Activated CD8-positive, alpha-beta memory T cell treated with anti-CD3 and anti-CD28 coated beads for 48 hours (primary cell): ENCODE data around the gene OLA1.

Experiments
- DNase-seq, 3 experiments: peaks; one replicate each; pipeline ENCODE4 v3.0.0-alpha.2; 2020; ENCODE audit warnings: low read depth in 2 of 3, low spot score in 2 of 3

Gene OLA1

GRCh38 chr2:174070281-174070680 lies 178.1 kb downstream of the OLA1 start:
- no peak for DNase-seq

DNA sequence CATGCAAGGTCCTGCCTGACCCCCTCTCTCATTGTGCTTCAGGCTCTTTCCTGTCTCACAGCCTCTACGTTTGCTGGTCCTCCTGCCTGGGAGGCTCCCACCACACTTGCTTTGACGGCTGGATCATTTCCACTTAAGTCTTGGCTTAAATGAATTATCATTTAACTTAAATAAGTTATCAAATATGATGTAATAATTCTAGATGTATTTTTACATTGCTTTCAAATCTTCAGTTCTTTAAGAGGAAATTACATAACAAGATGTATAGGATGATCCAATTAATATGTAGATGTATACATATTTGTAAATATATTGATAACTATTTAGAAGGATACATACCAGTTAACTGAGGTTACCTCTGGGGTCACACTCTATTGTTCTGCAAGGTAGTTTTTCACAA lies 180.5 kb downstream of the OLA1 start:
- no peak for DNase-seq

DNA sequence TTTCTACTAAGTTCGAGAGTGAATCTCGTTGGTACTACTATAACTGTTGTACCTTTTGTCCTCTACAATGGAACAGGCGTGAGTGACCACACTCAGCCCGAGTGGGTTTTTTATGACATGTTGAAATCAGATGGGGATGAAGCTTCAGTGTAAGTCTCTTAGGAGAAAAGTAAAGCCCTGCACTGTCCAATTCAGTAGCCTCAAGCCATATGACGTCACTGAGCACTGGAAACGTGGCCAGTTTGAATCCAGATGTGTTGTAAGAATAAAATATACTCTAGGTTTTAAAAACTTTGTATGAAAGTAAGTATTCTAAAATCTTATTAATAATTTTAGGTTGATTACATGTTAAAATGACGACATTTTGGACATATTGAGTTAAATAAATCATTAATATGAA lies 181.5 kb downstream of the OLA1 start:
- no peak for DNase-seq

DNA sequence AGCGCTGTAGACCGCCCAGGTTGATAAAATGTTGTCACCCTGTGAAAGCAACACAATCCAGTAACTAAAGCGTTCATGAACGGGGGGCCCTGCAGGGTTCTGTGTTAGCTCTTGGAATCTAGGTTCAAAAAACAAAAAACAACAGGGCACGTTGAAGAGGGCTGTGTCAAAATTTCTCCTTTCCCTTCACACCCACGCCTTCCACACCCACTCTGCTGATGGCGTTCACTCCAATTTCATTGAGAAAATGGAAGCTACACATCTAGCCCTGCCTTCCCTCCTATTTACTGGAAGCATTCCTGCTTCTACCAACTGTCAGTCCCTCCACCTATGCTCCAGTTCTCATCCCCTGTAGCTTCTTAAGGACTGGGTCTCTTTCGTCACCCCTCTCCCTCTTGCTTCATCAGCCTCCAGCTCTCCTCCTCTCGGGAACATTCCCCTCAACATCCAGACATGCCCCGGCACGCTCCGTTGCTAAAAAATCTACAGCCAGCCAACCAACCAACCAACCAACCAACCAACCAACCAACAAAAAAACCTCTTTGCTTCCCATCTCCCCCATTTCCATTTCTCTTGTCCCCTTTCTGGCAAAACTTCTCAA lies 184.7 kb downstream of the OLA1 start:
- no peak for DNase-seq

DNA sequence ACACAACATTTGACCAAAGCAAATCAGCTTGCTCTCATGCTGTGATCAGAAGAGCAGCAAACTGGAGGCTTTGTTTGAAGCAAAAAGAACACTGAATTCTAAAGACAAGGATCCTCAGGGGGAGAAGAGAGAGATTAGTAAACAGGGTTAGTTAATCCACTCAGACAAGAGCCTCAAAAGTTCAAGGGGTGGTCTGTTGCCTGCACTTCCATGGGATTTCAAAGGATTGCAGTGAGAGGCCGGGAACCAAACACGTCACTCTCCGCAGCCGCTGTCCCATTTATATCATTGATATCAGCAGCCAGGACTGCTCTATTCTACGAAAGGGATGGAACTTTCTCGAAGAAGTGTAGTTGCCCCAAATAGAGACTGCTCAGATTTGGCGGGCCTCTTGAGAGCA lies 185.4 kb downstream of the OLA1 start:
- DNase-seq: no peak

- DNase-seq: no peak
Measured at GRCh38 chr2:174059884-174060244, 188.5 kb downstream of the OLA1 start.

- DNase-seq: no peak
Measured at GRCh38 chr2:174059178-174059883, 189.0 kb downstream of the OLA1 start.

- no peak for DNase-seq
Measured at GRCh38 chr2:174058456-174058855, 189.9 kb downstream of the OLA1 start.

DNA sequence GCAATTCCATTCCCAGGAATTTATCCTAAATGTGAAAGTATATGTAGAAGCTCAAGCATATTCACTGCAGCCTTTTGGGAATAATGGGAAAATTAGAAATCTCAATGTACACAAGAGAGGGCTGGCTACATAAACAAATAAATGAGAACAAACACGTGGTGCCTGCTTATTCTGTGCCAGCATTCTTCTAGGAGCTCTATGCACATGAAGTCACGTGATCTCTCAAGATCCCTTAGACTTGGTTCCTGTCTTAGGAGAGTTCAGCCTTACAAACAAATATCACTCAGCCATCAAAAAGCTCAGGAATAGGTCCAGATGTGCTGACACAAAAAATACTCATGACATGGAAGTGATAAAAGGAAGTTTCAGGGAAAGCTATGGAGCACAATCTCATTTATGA lies 190.3 kb downstream of the OLA1 start:
- DNase-seq: no peak

DNA sequence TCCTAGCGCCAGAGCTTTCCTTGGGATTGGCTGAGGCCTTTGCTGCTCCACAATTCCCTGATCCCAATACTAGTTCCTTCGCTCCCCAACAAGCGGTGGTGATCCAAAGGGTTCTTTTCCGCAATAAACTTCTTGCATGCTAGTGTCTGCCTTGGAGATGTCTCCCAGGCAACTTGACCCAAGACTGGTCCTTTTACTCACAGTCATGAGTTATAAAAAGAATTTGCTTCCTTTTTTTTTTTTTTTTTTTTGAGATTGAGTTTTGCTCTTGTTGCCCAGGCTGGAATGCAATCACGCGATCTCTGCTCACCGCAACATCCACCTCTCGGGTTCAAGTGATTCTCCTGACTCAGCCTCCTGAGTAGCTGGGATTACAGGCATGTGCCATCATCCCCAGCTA lies 193.4 kb downstream of the OLA1 start:
- no peak for DNase-seq

GRCh38 chr2:174053355-174054151 lies 194.8 kb downstream of the OLA1 start:
- DNase-seq: no peak

DNA sequence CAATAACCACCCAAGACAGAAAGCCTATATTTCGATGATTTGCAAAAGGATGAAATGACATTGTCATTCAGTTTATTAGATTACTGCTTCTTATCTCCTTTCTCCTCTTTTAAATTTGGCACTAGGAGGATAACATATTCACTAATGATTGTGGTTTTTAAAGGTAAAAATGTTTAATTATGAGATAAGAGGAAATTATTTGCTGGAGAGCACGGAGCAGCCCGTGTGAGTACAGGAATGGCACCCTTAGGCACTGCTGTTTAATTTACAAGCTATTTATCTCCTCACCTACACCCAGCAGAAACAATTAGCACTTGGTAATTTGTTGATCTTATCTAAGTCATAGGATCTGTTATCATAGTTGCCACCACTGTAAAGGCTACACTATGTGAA lies 195.8 kb downstream of the OLA1 start:
- DNase-seq: no peak

DNA sequence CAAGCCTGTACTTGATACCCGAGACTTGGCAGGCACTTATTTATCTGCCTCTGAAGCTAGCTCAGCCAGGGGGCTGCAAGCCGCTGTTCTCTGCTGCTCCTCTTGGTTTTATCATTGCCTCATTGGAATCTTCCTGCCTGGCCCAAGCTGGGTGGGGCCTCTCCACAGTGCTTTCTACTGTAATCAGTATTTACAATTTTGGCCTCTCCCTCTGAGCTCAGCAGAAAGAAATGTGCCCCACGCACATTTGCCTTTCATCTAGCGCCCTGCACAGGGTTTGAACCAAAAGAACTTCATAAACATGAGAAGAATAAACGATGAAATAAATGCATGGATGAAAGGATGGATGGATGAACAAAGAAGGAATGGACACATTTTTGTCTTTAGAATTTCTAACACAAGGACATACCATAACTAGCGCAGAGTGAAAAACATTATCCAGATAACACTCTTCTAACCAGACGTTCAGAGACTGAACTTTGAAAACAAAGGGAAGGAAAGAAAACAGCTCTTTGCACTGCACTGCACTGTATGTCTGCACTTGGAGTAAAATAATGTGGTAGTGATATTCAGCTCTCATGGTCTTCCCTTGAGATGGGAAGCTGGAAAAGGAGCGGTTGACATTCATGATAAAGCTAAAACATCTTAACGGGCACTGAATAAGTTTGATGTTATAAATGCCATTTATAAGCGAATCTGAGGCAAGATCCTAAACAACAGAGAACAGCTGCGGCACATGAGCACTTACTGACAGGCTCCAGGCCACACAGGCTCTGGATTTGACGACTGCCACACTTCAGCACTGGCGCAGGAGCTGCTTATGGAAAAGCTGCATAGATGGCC lies 196.4 kb downstream of the OLA1 start:
- no peak for DNase-seq

DNA sequence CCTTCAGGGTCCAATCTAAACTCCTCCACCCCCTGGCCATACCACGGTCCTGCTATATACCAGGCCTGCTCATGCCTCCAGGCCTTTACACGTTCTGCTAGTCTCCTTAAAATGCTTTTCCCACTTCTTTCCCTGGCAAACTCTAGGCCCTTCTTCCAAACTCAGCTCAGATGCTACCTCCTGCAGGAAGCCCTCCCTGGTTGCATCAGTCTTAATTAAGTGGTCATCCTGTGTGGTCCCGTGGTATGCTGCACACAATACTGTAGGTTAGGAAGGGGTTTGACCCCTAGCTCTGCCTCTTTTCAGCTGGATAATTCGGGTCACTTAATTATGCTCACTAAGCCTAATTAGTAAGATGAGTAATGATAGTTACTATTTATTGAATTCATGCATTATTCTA lies 197.3 kb downstream of the OLA1 start:
- DNase-seq: no peak

GRCh38 chr2:174049895-174050294 lies 198.4 kb downstream of the OLA1 start:
- DNase-seq: no peak

GRCh38 chr2:174048243-174048642 lies 200.1 kb downstream of the OLA1 start:
- no peak for DNase-seq

GRCh38 chr2:174047746-174048145 lies 200.6 kb downstream of the OLA1 start:
- no peak for DNase-seq

- DNase-seq: no peak
Measured at GRCh38 chr2:174046172-174046571, 202.2 kb downstream of the OLA1 start.

DNA sequence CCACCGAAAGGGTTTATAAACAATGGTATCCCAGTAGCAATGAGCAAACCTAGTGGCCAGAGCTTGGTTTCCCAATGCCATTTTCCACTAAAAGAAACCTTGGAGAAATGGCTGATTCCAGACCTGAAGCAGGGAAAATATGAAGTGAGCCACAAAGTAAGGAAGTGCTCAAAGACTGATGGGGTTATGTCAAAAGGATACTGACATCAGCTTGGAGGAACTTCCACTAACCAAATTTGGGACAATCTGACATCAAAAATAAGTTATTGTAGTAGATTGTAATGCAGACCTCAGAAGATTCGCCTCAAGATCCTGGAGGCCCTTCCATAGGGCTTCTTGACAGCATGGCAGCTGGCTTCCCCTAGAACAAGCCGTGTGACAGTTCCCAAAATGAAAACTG lies 203.8 kb downstream of the OLA1 start:
- no peak for DNase-seq

- DNase-seq: no peak
Measured at GRCh38 chr2:174040417-174040701, 208.0 kb downstream of the OLA1 start.

GRCh38 chr2:174039551-174040416 lies 208.5 kb downstream of the OLA1 start:
- peak; percentile 48 to 72 (median 57) for DNase-seq
